Measurements from ENCODE around the gene ADA. TPM values are rescaled to one million over a fixed set of nuclear protein-coding genes. Genes with fewer than 3 reads are reported as not detected.

Gene ADA
- total and polyA plus RNA-seq, 2 of the 13 experiments (the other 11 are each of a cell fraction or from before 2014, with no cell fraction given) = 2.5 to 11.3 TPM

- TF ChIP-seq ZNF354B (CRISPR knock-in tag; IDR thresholded peaks at IDR 0.05) (no peak), ZNF773 (CRISPR knock-in tag; IDR thresholded peaks at IDR 0.05; ENCODE audit: borderline replicate concordance) (no peak)
Observed at GRCh38 chr20:44642203-44643153, 9.0 kb downstream of the ADA start (continued).

DNA sequence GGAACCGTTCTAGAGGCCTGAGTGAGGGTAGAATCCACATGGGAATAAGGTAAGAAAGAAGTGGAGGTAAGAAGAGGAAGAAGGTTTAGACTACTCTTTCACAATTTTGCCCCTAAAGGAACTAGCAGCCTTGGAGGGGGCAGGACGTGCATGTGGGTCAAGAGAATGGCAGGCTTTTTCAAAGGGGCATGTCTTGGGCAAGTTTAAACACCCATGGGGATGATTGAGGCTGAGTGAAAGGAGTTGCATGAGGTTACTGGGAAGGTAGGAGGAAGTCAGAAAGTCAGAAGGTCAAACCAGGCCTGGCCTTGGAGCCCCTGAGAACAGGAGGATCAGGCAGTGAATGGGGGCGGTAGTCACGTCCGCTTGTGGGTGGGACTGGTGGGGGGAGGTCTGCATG, 10.2 kb downstream of the ADA start:
- Histone ChIP-seq H3K79me2 (ENCODE audit: insufficient read depth, low read length) (no peaks in the 10 kb centered on the region), H2AFZ (ENCODE audit: low read length) (no peak overlapping the region), H3K9ac (ENCODE audit: insufficient read depth, low read depth, low read length) (no peak overlapping the region), H3K9me3 (ENCODE audit: low read length) (no peaks in the 10 kb centered on the region), H3K4me2 (ENCODE audit: low read depth, low read length) (no peak overlapping the region), H3K27me3 (ENCODE audit: control insufficient read depth in 1 of 2, insufficient read depth in 2 of 2, low read length in 2 of 2) (no peaks in the 10 kb centered on the region), H4K20me1 (ENCODE audit: insufficient read depth, low read length) (no peaks in the 10 kb centered on the region), H3K4me3 (replicated peaks in 1 of 3; ENCODE audit: insufficient read depth in 1 of 3, low read depth in 2 of 3, low read length in 3 of 3) (no peak overlapping the region), H3K36me3 (replicated peaks in 1 of 2; ENCODE audit: control insufficient read depth in 1 of 2, insufficient read depth in 2 of 2, low read length in 2 of 2) (no peaks in the 10 kb centered on the region), H3K27ac (ENCODE audit: extremely low read length, insufficient read depth, low read length) (no peak overlapping the region), H3K4me1 (ENCODE audit: insufficient read depth, low read length) (peaks cover 28% of the 10 kb centered on the region)
- no peak for DNase-seq (ENCODE audit: low spot score)
- WGBS (ENCODE audit: low lambda C conversion rate) = 78% methylated on average over 5 of the region's 5 CpGs
- no peak for FAIRE-seq
- intact Hi-C loops (cut with micrococcal nuclease; ENCODE audit: unreplicated experiment) = no loop called here
- in situ Hi-C loops (cut with HindIII; ENCODE audit: extremely low pct_ligation_motif_present, low pct_unique_long_range_greater_than_20kb) = no loop called here
- CTCF ChIA-PET (ENCODE audit: low intra/inter-chr PET ratio, low total read pairs) = no interaction called here
- POLR2A ChIA-PET = no interaction called here
- TF ChIP-seq, protein P1, sequence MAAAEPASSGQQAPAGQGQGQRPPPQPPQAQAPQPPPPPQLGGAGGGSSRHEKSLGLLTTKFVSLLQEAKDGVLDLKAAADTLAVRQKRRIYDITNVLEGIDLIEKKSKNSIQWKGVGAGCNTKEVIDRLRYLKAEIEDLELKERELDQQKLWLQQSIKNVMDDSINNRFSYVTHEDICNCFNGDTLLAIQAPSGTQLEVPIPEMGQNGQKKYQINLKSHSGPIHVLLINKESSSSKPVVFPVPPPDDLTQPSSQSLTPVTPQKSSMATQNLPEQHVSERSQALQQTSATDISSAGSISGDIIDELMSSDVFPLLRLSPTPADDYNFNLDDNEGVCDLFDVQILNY (CRISPR knock-in tag; conservative IDR thresholded peaks at IDR 0.05) = no peak
- TF ChIP-seq ARID3A (IDR thresholded peaks at IDR 0.05; ENCODE audit: low read depth, low read length) = no peak
- no peak for ATAC-seq
- no TSS peak for BruUV-seq (replicated peaks)

Measured in HepG2 (cell line).